ENCODE measurements around the gene STXBP2.

The STXBP2 gene

GRCh38 chr19:7681340-7682174 is 44.6 kb downstream of the STXBP2 start:
- peak; percentile 98 for DNase-seq

- DNase-seq: no peak
Observed at GRCh38 chr19:7682175-7682855, 45.4 kb downstream of the STXBP2 start.

- no peak for DNase-seq
Observed at GRCh38 chr19:7685546-7686445, 48.9 kb downstream of the STXBP2 start.

- DNase-seq: no peak
Observed at GRCh38 chr19:7687177-7687576, 50.3 kb downstream of the STXBP2 start.

- no peak for DNase-seq
Observed at GRCh38 chr19:7689165-7689564, 52.3 kb downstream of the STXBP2 start.

GRCh38 chr19:7690779-7691258 is 53.9 kb downstream of the STXBP2 start:
- no peak for DNase-seq

- no peak for DNase-seq
Observed at GRCh38 chr19:7691497-7691896, 54.6 kb downstream of the STXBP2 start.

GRCh38 chr19:7692417-7693088 is 55.6 kb downstream of the STXBP2 start:
- no peak for DNase-seq

GRCh38 chr19:7694499-7694898 is 57.6 kb downstream of the STXBP2 start:
- no peak for DNase-seq

All from hematopoietic multipotent progenitor cell treated with erythropoietin and hydrocortisone succinate and interleukin-3 and kit ligand, for 6 days (in vitro differentiated cells).